Heart left ventricle (tissue), 13 donors: ENCODE results near the gene SLC9A9.

Experiments used
- POLR2A ChIP-seq, 2 donors: fragments of 450-650 bp; IDR thresholded peaks; one replicate each; pipeline ENCODE4 v1.6.1; 2017; ENCODE audit warnings: antibody characterized with exemption in 2 of 2, mild to moderate bottlenecking in 2 of 2, moderate library complexity in 2 of 2
- TF ChIP-seq, protein P1 (sequence below), 12 donors: fragments of 200-600 bp; sonication (generic) in 4 of 12; IDR thresholded peaks; one replicate each; pipeline versions ENCODE4 v1.5.0 to v1.8.0; 2018 to 2022; ENCODE audit warnings: antibody characterized with exemption in 12 of 12, mild to moderate bottlenecking in 5 of 12
- donor health status: ischemic (EF 13 %, LVEDD 7.1; RV severe dilation, severe dysfunction).
- donor health status: DM: no; HTN: yes; CAD: no.
- donor health status: DM: no; HTN: no; CAD: no.
- donor health status: ischemic (EF 25% LVEDD 6.9; RV normal size, moderate dysfunction).
- donor health status: ischemic (EF 25% LVEDD 5.7; RV mildly dilated, moderate dysfunction).
- donor health status: ischemic (EF 35%, LVEDD 5.7; RV mildly dilated, moderate dysfunction).
- donor health status: nonischemic (EF 11% LVEDD 7.7; RV severe dilation, severe dysfunction).
- donor health status: DM: yes; HTN: yes; CAD: no.
- donor health status: PGD.
- donor health status: ischemic (EF 29% LVEDD 5.4; RV normal size, mild dysfunction).
- donor health status: nonischemic (EF 23%, LVEDD 6.1; RV moderate dilation, normal function).

DNA sequence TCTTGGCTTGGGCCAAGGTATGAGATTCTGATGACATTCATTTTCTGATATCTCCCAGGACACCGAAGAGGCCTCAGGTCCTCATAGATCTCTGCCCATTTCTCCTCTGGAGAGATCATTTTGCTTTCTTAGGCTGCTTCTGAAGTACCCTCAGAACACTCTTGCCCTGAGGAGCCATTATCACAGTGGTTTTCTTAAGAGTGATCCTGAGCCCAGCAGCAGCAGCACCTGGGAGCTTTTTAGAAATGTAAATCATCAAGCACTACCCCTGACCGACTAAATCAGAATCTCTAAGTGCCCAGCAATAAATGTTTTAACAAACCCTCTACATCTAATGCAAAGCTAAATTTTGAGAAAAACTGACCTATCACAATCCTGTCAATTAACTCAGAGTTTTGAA is 40.6 kb upstream of the SLC9A9 start:
- no peak for TF ChIP-seq POLR2A (IDR thresholded peaks at IDR 0.05)
- TF ChIP-seq, protein P1, sequence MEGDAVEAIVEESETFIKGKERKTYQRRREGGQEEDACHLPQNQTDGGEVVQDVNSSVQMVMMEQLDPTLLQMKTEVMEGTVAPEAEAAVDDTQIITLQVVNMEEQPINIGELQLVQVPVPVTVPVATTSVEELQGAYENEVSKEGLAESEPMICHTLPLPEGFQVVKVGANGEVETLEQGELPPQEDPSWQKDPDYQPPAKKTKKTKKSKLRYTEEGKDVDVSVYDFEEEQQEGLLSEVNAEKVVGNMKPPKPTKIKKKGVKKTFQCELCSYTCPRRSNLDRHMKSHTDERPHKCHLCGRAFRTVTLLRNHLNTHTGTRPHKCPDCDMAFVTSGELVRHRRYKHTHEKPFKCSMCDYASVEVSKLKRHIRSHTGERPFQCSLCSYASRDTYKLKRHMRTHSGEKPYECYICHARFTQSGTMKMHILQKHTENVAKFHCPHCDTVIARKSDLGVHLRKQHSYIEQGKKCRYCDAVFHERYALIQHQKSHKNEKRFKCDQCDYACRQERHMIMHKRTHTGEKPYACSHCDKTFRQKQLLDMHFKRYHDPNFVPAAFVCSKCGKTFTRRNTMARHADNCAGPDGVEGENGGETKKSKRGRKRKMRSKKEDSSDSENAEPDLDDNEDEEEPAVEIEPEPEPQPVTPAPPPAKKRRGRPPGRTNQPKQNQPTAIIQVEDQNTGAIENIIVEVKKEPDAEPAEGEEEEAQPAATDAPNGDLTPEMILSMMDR (IDR thresholded peaks at IDR 0.05), result no peak
